H1 (cell line): ENCODE results near the gene SLAMF6. TPM values are rescaled to one million over a fixed set of nuclear protein-coding genes. Genes with fewer than 3 reads are reported as not detected.

ENCODE experiments used
- HDAC2 ChIP-seq, 2 experiments: fragments of 300-600 bp in 1 of 2; sonication (generic) in 1 of 2; IDR thresholded peaks; 2 replicates each; pipeline ENCODE4 v1.6.1; 2011 to 2012; ENCODE audit warnings: low read depth in 2 of 2, low read length in 2 of 2, mild to moderate bottlenecking in 2 of 2, moderate library complexity in 2 of 2, borderline replicate concordance in 1 of 2, inconsistent platforms in 1 of 2
- KDM4A ChIP-seq: IDR thresholded peaks from one replicate; pipeline ENCODE4 v1.7.1; 2012; ENCODE audit warnings: low read depth, mild to moderate bottlenecking, moderate library complexity, low read length, inconsistent platforms; ENCODE audit not compliant: severe bottlenecking
- MAFK ChIP-seq: IDR thresholded peaks from 2 replicates; pipeline ENCODE4 v1.6.1; 2012; ENCODE audit warnings: low read depth, mild to moderate bottlenecking, improper control_type of control experiment, low read length
- RFX5 ChIP-seq: IDR thresholded peaks from 2 replicates; pipeline ENCODE4 v1.6.1; 2011; ENCODE audit warnings: low read depth, low read length, improper control_type of control experiment, borderline replicate concordance
- polyA plus RNA-seq, 7 experiments: library from polyadenylated mRNA; depleted of rRNA in 3 of 7; stranded (reverse) in 5 of 7; unstranded in 2 of 7; fragments of >200 nt in 5 of 7; fragments of 200-250 nt in 2 of 7; gene quantifications; 1 replicate in 5 of 7; 2 replicates in 1 of 7; 4 replicates in 1 of 7; pipeline versions ENCODE4 v1.2.1 to v1.2.3, GENCODE V29; 2011 to 2013; ENCODE audit warnings: missing spikeins in 2 of 7, mixed read lengths in 2 of 7
- total RNA-seq: library from RNA; stranded (reverse); fragmentation: NEBNext Ultra II Directional; extraction: Animal tissue kit (Norgen Biotek cat#: 25700); gene quantifications from 2 replicates; pipeline ENCODE4 v1.2.1, GENCODE V29; 2021
- TF ChIP-seq, protein P1 (sequence below): IDR thresholded peaks from 2 replicates; pipeline ENCODE4 v1.6.1; 2012; ENCODE audit warnings: inconsistent platforms

The SLAMF6 gene
- total and polyA plus RNA-seq, 2 of the 8 experiments (the other 6 are each of a cell fraction or from before 2014, with no cell fraction given): not detected

DNA sequence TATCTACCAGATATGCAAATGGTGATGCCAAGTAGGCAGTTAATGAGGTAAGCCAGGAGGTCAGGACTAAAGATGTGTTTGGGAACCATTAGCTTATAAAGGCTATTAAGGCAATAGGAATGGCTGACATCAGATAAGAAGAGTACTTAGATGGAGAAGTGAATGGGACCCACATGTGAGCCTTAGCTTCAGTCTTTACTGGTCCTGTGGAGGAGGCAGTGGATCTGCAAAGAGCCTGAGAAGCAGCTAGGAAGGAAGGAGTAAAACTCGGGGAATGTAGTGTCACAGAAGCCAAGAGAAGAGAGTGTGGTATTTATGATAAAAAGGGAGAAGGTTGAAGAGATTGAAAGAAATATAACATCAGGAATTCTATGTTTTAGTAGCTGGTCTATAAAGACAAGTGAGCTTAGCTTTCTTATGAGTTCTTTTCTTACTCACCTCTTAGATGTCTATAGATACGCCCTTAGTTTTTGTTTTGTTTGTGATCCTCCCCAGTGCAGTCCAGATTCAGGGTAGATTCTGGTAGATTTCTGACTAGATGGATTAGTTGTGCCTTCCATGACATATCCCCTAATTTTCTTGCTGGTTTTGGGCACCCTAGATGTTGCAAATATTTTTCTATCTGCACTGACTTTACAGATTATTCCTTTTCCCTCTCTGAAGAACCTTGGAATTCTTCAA lies 39.4 kb downstream of the SLAMF6 start (continued):
- TF ChIP-seq, protein P1, sequence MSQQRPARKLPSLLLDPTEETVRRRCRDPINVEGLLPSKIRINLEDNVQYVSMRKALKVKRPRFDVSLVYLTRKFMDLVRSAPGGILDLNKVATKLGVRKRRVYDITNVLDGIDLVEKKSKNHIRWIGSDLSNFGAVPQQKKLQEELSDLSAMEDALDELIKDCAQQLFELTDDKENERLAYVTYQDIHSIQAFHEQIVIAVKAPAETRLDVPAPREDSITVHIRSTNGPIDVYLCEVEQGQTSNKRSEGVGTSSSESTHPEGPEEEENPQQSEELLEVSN: no peak
- TF ChIP-seq MAFK (no peak), KDM4A (no peak), HDAC2 (IDR thresholded peaks at IDR 0.05; ENCODE audit: borderline replicate concordance in 1 of 2, low read depth in 2 of 2, low read length in 2 of 2) (no peak), RFX5 (no peak)
